Stimulated activated CD4-positive, alpha-beta T cell treated with anti-CD3 and anti-CD28 coated beads, Interleukin-4, amount 100 ng/mL, for 48 hours (primary cell): ENCODE measurements around the gene HCN4.
"Not testable (repeated sequence)": the region's sequence is repeated elsewhere in the genome, so short reads cannot be mapped to it uniquely, and the experiment has no call there.

Source experiments
- DNase-seq, 2 donors: peaks; one replicate each; pipeline ENCODE4 v3.0.0-alpha.2; 2020; ENCODE audit warnings: low read depth in 2 of 2

Gene HCN4

GRCh38 chr15:73324496-73325170 is 44.1 kb downstream of the HCN4 start:
- DNase-seq = no peak

- no peak for DNase-seq
These were observed 44.8 kb downstream of the HCN4 start for GRCh38 chr15:73323956-73324355.

DNA sequence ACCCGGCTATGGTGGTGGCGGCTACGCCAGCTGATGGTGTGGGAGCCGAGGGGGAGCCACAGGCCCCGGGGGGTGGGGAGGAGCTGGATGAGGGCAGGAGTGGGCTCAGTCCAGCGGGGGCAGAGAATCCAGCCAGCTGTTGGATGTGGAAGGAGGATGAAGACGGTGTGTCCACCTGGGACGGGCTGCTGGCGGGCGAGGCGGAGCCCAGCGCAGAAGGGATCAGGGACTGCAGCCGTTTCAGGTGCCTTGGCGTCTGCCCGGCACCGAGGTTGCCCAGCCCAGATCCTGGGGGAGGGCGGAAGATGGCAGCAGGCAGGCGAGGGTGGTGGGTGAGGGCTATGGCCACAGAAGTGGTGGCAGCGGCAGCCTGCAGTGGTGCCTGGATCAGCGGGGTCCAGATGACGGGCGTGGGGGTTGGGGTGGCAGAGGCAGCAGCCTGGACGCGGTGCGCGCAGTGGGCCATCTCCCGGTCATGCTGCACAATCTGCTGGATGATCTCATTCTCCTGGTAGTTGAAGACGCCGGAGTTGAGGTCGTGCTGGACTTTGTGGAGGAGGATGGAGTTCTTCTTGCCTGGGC is 45.3 kb downstream of the HCN4 start:
- no peak for DNase-seq

DNA sequence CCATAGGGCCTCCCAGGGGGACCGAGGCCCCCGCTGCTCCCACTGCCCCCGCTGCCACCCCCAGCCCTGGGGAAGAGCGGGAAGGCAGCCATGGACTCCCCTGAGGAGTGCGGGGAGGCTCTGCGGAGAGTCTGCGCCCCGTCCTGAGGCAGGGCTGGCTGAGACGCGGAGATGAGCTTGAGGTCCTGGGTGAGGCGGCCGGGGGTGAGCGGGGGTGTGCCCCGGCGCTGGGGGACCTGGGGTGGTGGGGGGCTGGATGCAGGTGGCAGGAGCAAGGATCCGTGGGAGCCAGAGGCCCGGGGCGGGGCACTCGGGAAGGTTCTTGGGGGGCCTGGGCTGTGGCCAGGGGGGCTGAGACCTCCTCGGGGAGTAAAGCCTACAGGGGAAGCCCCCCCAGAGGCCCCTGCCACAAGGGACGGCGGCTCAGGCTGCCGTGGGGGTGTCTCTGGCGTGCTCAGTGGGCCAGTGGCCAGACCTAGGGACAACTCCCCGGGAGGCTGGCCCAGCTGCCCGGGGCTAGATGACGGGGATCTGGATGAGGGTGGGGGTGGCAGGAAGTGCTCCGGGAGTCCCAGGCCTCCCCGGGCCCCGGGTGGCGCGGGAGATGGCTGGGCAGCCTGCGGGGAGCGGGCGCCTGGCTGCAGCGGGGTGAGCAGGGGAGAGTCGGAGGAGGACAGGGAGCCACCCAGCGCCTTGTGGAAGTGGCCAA is 45.9 kb downstream of the HCN4 start:
- DNase-seq = no peak

DNA sequence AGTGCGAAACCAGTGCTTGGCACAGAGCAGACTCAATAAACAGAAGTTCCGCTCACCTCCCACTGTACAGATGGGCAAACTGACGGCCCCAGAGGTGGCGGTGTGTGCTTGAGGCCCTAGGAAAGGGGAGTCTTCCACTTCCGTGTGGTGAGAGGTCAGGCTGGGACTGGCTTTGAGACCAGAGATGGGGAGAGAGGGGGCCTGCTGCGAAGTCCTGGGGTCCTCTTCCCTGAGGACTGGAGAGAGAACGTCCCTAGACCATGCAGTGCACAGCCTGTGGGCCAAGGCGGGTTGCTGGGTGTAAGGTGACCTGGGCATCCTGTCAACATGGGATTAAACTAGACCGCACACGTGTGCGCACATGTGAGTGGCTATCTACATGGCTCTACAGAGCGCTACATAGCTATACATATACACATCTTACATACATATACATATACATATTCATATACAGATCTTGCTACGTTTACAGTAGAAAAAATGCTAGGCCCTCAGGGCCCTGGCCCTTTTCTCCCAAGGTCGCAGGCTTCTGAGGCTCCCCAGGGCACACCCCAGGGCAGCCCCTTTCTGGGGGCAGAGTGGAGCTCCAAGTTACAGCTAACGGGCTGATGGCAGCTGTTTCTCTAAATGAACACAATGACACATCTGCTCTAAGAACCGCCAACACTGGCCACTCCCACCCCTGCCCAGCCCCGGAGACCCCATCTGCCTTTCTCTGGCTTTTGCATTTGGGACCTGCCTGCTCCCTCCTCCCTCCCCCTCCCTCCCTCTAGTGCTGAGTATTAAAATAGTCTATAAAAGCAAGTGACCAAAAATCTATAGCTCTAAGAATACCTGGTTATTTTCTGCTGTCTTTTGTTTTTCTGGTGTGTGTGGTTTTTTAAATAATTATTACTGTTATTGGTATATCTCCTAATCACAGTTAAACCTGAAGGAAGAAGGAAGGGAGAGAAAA is 47.0 kb downstream of the HCN4 start:
- DNase-seq = no peak

DNA sequence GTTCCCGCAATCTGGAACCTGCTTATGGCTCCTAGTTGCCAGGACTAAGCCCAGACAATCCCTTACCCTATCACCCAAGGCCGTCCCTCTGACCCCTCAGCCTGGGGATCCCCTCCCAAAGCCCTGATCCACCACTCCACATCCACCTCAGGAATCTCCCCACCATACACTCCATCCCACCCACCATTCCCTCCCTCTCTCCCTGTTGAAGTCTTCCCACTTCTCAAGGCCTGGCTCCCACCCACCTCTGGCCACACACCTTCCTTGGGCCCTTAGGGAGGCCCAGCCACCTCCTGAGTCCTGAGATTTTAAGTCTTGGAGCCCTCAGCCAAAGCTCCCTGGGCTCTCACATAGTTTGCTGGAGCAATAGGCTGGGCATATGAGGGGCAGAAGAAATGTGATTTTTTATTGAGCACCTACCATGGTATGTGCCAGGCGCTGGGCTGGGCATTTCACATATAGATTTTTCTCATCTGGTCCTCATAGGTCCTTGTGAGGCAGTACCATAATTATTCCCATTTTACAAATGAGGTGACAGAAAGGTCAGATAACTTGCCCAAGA is 48.1 kb downstream of the HCN4 start:
- DNase-seq = no peak

DNA sequence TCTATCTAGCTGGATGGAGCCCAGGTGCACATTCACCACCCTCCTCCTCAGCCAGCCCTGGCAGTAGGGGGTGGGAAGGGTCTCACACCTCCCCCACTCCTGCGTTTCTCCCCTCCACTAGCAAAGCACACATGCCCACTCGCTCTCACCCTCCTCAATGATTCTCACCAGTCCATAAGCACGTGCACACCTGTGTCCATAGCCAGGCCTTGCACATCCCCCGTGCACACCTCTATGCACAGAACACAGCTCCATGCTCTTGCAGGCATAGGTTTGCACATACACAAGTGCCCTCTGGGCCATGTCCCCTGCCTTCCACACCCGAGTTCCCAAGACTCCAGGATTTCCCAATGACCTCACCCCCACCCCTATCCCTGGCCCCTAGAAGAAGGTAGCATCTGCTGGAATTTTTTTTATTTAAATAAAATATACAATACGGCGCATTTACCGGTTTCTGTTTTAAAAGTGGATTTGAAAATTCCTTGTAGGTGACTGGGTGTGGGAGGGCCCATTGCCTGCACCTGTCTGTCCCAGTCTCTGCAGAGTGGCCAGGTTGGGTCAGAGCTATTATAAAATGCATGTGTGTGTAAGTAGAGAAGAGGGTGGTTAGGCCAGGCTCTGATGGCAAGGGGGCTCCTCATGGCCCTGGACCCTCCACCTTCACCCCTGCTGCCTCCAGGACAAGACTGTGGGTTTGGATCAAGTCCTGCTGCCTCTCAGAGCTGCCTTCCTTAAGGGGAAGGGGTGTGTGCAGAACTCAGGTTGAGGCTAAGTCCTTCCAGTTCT is 49.1 kb downstream of the HCN4 start:
- no peak for DNase-seq

DNA sequence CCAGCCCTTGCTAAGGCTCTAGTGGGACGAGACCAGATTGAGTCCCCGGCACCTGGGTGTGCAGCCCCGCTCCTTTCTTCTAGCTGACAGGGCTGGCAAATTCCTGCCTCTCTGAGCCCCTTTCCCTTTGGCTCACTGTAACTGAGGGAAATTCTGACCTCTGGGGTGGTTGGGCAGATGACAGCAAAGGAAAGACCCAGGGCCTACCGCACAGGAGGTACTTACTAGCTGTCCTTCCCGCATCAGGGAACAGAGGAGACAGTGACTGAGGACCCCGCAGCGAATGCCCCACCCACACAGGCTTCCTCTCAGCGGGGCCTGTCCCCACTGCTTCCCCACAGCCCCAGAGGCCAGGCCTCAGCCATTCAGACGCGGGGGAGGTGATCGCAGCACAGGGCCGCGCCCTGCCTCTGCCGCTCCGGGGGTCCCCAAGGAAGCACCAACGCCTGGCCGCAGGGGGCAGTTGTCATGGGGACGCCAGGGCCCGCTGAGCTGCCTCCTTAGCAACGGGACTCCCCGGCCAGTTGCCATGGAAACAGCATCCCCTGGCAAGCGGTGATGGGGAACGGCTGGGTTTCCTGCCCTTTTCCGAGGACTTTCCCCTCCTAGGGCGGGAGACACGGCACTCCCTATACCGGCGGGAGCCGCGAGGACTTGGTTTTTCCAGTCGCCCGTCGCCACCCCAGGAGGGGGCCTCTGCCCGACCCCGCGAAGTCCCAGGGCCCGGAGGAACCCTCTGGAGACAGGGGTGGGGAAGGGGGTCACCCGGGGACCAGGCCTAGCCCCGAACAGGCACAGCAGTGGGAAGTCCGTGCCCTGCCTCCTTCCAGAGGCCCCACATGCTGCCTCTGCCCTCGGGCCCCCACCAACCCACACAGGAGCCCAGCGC is 50.1 kb downstream of the HCN4 start:
- no peak for DNase-seq

DNA sequence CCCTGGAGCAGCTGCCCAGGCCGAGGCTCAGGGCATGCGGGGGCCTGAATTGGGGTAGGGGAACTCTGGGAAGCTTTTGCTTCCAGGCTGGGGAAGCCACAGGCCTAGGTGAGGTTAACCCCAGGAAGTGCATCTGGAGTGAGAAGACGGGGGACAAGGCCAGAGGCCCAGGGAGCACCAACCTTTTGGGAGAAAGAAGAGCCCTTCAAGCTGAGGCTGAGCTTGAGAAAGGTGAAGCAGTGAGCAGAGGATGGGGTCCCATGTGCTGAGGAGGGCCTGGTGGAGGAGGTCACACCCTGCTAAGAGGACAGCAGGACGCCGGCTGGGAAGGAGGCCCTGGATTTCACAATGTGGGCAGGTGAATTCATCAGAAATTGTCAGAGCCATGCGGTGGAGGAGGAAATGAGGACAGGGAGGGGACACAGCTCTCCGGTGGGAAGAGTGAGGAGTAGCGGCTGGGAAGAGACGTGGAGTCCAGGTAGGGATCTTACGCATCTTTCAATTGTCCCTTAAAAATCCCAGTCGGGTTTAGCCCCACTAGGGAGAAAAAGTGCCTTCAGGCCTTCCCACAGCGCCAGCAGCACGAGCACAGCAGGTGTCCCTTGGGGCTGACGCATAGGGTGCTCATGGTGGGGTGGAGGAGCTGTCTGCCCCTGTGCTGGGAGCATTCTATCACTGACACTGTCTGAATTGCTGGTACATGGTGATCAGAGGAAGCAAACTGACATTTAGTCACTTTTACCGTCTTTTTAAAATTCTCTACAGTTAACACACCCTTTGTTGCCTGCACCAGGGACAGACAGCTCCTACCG is 50.9 kb downstream of the HCN4 start:
- no peak for DNase-seq

DNA sequence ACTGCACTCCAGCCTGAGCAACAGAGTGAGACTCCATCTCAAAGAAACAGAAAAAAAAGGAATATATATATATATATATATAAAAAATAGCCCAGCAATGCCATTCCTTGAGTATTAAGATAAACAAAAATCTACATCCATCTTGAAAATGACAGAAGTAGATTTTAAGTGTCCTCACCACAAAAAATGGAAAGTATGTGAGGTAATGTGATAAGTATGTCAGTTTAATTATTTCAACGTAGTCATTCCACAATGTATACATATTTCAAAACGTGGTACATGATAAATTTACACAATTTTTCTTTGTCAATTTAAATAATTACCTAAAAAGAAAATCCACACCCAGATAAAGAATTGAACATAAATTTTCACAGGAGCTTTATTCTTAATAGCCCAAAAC is 54.9 kb downstream of the HCN4 start:
- no peak for DNase-seq

- no peak for DNase-seq
These were observed 60.5 kb downstream of the HCN4 start for GRCh38 chr15:73308305-73308704.

DNA sequence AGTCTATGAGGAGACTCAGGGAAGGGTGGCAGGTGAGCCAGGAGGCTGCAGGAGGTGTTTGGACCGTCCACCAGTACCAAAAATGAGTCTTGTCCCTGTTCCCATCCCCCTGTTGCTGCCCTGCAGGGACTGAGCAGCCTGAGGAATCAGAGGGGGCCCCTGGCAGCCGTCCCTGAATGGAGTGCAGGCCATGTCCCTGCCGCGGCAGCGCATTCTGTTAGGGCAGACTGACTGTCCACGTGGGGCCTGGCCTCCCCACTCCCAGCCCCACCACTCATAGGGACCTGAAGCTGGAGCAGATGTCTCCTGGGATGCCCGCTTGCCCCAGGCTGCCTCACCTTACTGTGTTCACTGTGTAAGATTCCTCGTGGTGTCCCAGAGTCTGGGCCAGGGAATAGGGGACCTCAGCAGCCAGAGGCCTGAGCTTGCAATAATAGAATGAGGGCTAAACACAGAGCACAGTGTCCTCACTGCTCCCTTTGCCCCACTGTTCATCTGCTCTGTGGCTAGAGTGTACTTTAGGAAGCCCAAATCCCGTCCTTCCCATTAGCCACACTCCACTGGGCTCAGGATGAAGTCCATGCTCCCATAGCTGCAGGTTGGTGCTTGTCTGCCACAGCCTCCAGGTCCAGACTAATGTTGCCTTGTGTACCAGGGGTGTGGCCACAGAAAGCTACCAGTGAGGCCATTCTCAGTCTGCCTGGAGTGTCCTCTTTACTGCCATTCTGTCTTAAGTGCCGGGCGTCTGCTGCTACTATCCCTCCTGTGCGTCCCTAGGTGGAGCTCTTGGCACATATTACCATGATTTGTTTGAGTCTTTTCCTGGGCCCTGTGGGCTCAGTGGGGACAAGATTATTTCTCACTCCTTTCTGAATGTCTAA is 63.2 kb downstream of the HCN4 start:
- peak in 1 of 2 donors; percentile 6 for DNase-seq

DNA sequence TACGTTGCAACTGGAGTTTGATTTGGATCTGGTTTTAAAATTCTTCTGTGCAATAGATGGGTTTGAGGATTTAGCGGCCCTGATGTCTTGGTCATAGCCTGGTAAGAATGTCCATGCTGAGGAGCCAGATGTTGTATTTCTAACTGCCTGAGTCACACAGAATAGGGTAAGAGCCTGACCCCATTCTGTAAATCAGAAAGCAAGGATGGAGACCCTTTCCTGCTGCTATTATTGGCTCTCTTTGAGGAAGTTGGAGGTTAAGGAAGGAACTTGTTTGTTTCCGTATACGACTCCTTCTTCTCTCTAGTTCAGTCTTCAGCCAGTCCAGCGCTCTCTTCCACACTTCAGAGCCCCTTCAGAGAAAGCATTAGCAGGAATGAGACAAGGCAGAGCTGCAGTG is 65.1 kb downstream of the HCN4 start:
- no peak for DNase-seq

- DNase-seq = not testable (repeated sequence)
These were observed 68.5 kb downstream of the HCN4 start for GRCh38 chr15:73300286-73300685.

DNA sequence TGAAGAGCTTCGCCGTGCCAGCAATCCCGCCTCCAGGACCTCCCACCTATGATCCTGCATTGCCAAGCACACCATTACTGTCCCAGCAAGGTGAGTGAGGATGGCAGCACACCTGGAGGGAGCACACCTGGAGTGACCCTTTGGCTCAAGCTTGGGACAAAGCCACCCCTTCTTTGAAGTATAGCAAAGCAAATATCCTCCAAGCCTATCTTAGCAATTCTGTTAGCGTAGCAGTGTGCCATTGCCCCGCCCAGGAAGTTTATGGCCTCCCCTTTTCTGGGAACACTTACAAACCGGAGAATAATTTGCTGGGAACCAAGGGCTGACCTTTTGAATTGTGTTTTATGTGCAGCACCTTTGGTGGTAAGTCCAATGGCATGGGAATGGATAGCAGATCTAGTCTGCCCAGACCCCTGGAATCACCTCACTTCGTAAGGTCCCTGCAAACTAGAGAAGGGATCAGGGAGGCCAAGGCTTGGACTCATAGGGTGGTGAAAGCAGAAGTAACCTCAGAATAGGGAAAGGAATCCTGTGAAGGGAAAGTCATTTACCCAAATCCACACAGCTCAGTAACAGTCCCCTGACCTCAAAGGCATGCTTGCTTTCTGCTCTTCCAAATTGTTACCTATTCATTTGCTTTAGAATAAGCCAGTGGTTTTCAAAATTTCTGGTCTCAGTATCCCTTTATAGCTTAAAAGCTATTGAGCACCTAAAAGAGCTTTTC is 70.1 kb downstream of the HCN4 start:
- DNase-seq = no peak

DNA sequence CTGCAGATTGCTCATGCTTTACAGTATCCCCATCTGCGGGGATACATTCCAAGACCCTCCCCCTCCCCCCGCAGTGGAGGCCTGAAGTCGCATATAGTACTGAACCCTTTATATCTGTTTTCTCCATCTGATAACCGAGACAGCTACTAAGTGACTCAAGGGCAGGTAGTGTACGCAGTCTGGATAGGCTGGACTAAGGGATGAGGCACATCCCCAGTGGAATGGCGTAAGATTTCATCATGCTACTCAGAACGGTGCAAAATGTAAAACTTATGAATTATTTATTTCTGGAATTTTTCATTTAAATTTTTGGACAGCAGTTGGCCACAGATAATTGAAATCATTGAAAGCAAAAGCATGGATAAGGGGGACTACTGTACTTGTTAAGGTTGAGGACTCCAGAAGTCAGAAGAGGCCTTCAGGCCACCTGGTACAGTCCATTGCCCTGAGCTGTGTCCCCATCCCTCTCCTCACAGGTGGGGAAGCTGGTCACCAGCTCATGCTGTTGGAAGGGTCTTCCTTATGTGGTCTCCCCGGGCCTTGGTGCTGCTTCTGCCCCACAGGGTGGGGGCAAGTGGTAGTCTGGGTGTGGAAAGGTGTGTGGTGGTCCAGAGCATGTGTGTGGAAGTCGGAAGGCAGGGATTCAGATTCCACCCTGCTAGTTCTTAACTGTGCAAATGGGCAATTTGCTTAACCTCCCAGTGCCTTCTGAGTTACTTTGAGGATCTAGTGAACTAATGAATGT is 72.0 kb downstream of the HCN4 start:
- no peak for DNase-seq
